ENCODE measurements around the gene S100A5. TPM values are rescaled to one million over a fixed set of nuclear protein-coding genes. Genes with fewer than 3 reads are reported as not detected.

Gene S100A5
- total and polyA plus RNA-seq, 2 of the 8 experiments (the other 6 are each of a cell fraction or from before 2014, with no cell fraction given): not detected

DNA sequence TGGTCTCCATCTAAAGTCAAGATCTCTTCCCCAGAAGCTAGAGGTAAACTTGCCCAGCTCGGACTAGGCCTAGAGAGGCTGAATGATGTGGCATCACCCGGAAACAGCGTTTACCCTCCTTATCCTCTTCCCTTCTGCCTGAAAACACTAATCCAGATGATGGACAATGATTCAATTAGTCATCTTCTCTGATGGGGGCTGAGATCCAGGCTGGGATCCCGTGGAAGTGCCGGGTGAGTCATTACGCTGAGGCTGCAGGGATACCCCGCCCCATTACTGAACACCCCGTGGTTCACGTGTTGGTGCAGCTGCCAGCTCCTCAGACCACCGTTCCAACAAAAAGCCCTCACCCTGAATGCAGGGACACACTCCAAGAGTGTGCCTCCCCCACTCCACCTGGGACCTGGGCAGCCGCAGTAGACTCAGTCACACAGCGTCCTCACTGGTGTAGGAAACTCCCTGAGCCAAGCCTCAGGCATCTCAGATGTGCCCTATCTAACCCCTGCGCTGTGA lies 7.0 kb downstream of the S100A5 start (continued):
- no peak for TF ChIP-seq MAFK (IDR thresholded peaks at IDR 0.05; ENCODE audit: low read depth, low read length)
- TF ChIP-seq POLR2AphosphoS5 (IDR thresholded peaks at IDR 0.05; ENCODE audit: low read depth, low read length): no peak
- TF ChIP-seq RAD21 (IDR thresholded peaks at IDR 0.05 in 1 of 2, conservative IDR thresholded peaks at IDR 0.05 in 1 of 2; ENCODE audit: low read depth in 2 of 2, low read length in 2 of 2): no peak
- TF ChIP-seq FOSL1 (IDR thresholded peaks at IDR 0.05; ENCODE audit: insufficient read depth, low read depth, low read length): no peak
- no peak for TF ChIP-seq CHD1 (IDR thresholded peaks at IDR 0.05; ENCODE audit: low read depth, low read length)
- no peak for TF ChIP-seq TAF7 (optimal IDR thresholded peaks at IDR 0.05; ENCODE audit: borderline replicate concordance, low read depth, low read length)

Data from H1 (cell line).